Smooth muscle cell (in vitro differentiated cells): ENCODE measurements around the gene EPN2. TPM values are rescaled to one million over a fixed set of nuclear protein-coding genes. Genes with fewer than 3 reads are reported as not detected.

ENCODE experiments used
- DNase-seq: peaks from one replicate; lab custom pipeline; 2025; ENCODE audit not compliant: unreplicated experiment; lab: John Stamatoyannopoulos, UW
- H2AFZ ChIP-seq: fragments of 200-600 bp; sonication (generic); 2 replicates; pipeline ENCODE4 v1.6.0; 2016; ENCODE audit warnings: antibody characterized with exemption, low read depth, mild to moderate bottlenecking
- H3F3A ChIP-seq: fragments of 200-600 bp; sonication (generic); 2 replicates; pipeline ENCODE4 v1.6.0; 2017; ENCODE audit warnings: antibody characterized with exemption, low read depth
- H3K27ac ChIP-seq: fragments of 200-600 bp; sonication (generic); 2 replicates; pipeline ENCODE4 v1.5.1; 2016; ENCODE audit warnings: low read depth, mild to moderate bottlenecking
- H3K27me3 ChIP-seq: fragments of 200-600 bp; sonication (generic); 2 replicates; pipeline ENCODE4 v1.6.1; 2016; ENCODE audit warnings: low read depth, mild to moderate bottlenecking
- H3K36me3 ChIP-seq: fragments of 200-600 bp; sonication (generic); 2 replicates; pipeline ENCODE4 v1.5.1; 2016; ENCODE audit warnings: low read depth
- H3K4me1 ChIP-seq: fragments of 200-600 bp; sonication (generic); 2 replicates; pipeline ENCODE4 v1.5.1; 2016; ENCODE audit warnings: low read depth
- H3K4me2 ChIP-seq: fragments of 200-600 bp; sonication (generic); 2 replicates; pipeline ENCODE4 v1.6.0; 2016; ENCODE audit warnings: mild to moderate bottlenecking
- H3K4me3 ChIP-seq: fragments of 200-600 bp; sonication (generic); 2 replicates; pipeline ENCODE4 v1.5.1; 2016; ENCODE audit warnings: mild to moderate bottlenecking
- H3K79me2 ChIP-seq: fragments of 200-600 bp; sonication (generic); 2 replicates; pipeline ENCODE4 v1.6.0; 2016; ENCODE audit warnings: low read depth, mild to moderate bottlenecking
- H3K9ac ChIP-seq: fragments of 200-600 bp; sonication (generic); 2 replicates; pipeline ENCODE4 v1.6.0; 2016; ENCODE audit warnings: low read depth
- H3K9me3 ChIP-seq: fragments of 200-600 bp; sonication (generic); replicated peaks from 2 replicates; pipeline ENCODE4 v1.5.1; 2016; ENCODE audit warnings: low read depth
- H4K20me1 ChIP-seq: fragments of 200-600 bp; sonication (generic); 2 replicates; pipeline ENCODE4 v1.6.0; 2016; ENCODE audit warnings: low read depth
- CTCF ChIP-seq: fragments of 200-600 bp; sonication (generic); IDR thresholded peaks from 2 replicates; pipeline ENCODE4 v1.5.1; 2017; ENCODE audit warnings: borderline replicate concordance, mild to moderate bottlenecking, antibody characterized with exemption; ENCODE audit not compliant: insufficient read depth, poor library complexity, severe bottlenecking
- WGBS: methylation state at CpG from one replicate; pipeline ENCODE4 v1.1.7; 2016; ENCODE audit warnings: low lambda C conversion rate; 5-methylcytosine and 5-hydroxymethylcytosine counted together
- polyA plus RNA-seq: library from polyadenylated mRNA; unstranded; fragments of >200 nt; fragmentation: Nextera tagmentation; extraction: Ambion mirVana; gene quantifications from 2 replicates; pipeline ENCODE4 v1.2.1, GENCODE V29; 2016
- total RNA-seq: library from RNA; depleted of rRNA; stranded (reverse); fragments of >200 nt; gene quantifications from 2 replicates; pipeline ENCODE4 v1.2.3, GENCODE V29; 2014

The EPN2 gene
- total and polyA plus RNA-seq, 2 experiments from 2014 or later = 27.6 to 46.7 TPM

- Histone ChIP-seq H3K4me3 (no peak overlapping the region), H3K79me2 (peaks cover 94% of the 10 kb centered on the region), H3K36me3 (no peaks in the 10 kb centered on the region), H3F3A (peaks cover 6% of the 10 kb centered on the region), H3K9me3 (no peaks in the 10 kb centered on the region), H3K27me3 (no peaks in the 10 kb centered on the region), H3K4me1 (peaks cover 12% of the 10 kb centered on the region), H3K4me2 (no peak overlapping the region), H4K20me1 (peaks cover 87% of the 10 kb centered on the region), H2AFZ (no peak overlapping the region), H3K27ac (peak overlapping the region; percentile 54), H3K9ac (no peak overlapping the region)
- TF ChIP-seq CTCF = no peak
- 63% methylated on average over 2 of the region's 2 CpGs for WGBS
- no peak for DNase-seq
Measured at GRCh38 chr17:19242323-19242722, 5.2 kb downstream of the EPN2 start.

- Histone ChIP-seq H4K20me1 (peaks cover 93% of the 10 kb centered on the region), H3K4me3 (no peak overlapping the region), H3K36me3 (no peaks in the 10 kb centered on the region), H3K79me2 (peaks cover 93% of the 10 kb centered on the region), H3K4me1 (peaks cover 15% of the 10 kb centered on the region), H3F3A (peaks cover 8% of the 10 kb centered on the region), H3K4me2 (no peak overlapping the region), H2AFZ (no peak overlapping the region), H3K9me3 (no peaks in the 10 kb centered on the region), H3K9ac (no peak overlapping the region), H3K27ac (peak overlapping the region; percentile 54), H3K27me3 (no peaks in the 10 kb centered on the region)
- WGBS = 90% methylated on average over 7 of the region's 7 CpGs
- no peak for TF ChIP-seq CTCF
- DNase-seq = no peak
Measured at GRCh38 chr17:19242926-19243325, 5.8 kb downstream of the EPN2 start.

GRCh38 chr17:19243838-19244237, 6.7 kb downstream of the EPN2 start:
- WGBS = 93% methylated on average over 1 of the region's 1 CpG
- Histone ChIP-seq H4K20me1 (peaks cover 97% of the 10 kb centered on the region), H3K4me1 (peaks cover 20% of the 10 kb centered on the region), H3K79me2 (peaks cover 83% of the 10 kb centered on the region), H3K4me2 (no peak overlapping the region), H3K27me3 (no peaks in the 10 kb centered on the region), H3K4me3 (no peak overlapping the region), H3K9ac (no peak overlapping the region), H3K27ac (no peak overlapping the region), H3F3A (peaks cover 17% of the 10 kb centered on the region), H2AFZ (no peak overlapping the region), H3K36me3 (no peaks in the 10 kb centered on the region), H3K9me3 (no peaks in the 10 kb centered on the region)
- TF ChIP-seq CTCF = no peak
- no peak for DNase-seq

- Histone ChIP-seq H2AFZ (no peak overlapping the region), H3K9ac (no peak overlapping the region), H4K20me1 (peaks cover 97% of the 10 kb centered on the region)
Measured at GRCh38 chr17:19244357-19244756, 7.2 kb downstream of the EPN2 start.

More at GRCh38 chr17:19244357-19244756, 7.2 kb downstream of the EPN2 start:
- H3K27ac ChIP-seq = no peak overlapping the region
- peaks cover 17% of the 10 kb centered on the region for H3F3A ChIP-seq
- no peaks in the 10 kb centered on the region for H3K27me3 ChIP-seq
- TF ChIP-seq CTCF = no peak
- DNase-seq = no peak
- no peaks in the 10 kb centered on the region for H3K36me3 ChIP-seq
- WGBS = 98% methylated on average over 8 of the region's 8 CpGs
- H3K4me3 ChIP-seq = no peak overlapping the region
- peaks cover 81% of the 10 kb centered on the region for H3K79me2 ChIP-seq
- peaks cover 20% of the 10 kb centered on the region for H3K4me1 ChIP-seq
- no peak overlapping the region for H3K4me2 ChIP-seq
- H3K9me3 ChIP-seq = no peaks in the 10 kb centered on the region
